Neural progenitor cell (in vitro differentiated cells): ENCODE measurements around the gene CNOT3.

Experiments
- EZH2 ChIP-seq: fragments of 200-600 bp; sonication (generic); IDR thresholded peaks from 2 replicates; pipeline ENCODE4 v1.6.1; 2017; ENCODE audit warnings: antibody characterized with exemption, mild to moderate bottlenecking, moderate library complexity
- TF ChIP-seq, protein P1 (sequence below): fragments of 200-600 bp; sonication (generic); IDR thresholded peaks from 2 replicates; pipeline ENCODE4 v1.5.1; 2017; ENCODE audit warnings: antibody characterized with exemption, mild to moderate bottlenecking

DNA sequence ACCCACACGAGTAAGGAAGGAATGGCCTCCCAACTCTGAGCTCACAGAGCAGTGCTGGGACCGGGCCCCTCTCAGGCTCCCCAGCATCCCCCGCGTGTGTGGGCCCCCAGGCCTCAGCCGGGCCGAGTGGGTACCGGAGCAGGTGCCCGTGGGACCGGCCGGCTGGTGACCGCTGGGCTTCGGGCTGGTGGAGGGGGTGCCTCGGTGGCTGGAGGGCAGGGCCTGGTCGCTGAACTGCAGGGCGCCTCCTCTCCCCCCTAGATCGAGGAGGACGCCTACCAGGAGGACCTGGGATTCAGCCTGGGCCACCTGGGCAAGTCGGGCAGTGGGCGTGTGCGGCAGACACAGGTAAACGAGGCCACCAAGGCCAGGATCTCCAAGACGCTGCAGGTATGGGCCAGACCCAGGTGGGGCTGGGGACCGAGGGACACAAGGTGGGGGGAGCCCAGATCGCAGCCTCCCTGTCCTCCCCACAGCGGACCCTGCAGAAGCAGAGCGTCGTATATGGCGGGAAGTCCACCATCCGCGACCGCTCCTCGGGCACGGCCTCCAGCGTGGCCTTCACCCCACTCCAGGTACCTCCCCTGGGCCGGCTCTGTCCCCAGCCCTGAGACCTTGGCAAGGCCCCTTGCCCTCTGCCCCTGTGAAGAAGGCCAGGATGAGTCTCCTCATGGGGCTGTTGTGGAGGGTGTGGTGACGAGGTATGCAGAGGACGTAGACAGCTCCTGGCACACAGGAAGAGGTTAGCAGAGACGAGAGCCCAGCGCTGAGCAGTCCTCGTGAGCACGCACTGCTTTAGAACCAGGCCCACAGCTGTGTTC lies 8.6 kb upstream of the CNOT3 start:
- TF ChIP-seq, protein P1, sequence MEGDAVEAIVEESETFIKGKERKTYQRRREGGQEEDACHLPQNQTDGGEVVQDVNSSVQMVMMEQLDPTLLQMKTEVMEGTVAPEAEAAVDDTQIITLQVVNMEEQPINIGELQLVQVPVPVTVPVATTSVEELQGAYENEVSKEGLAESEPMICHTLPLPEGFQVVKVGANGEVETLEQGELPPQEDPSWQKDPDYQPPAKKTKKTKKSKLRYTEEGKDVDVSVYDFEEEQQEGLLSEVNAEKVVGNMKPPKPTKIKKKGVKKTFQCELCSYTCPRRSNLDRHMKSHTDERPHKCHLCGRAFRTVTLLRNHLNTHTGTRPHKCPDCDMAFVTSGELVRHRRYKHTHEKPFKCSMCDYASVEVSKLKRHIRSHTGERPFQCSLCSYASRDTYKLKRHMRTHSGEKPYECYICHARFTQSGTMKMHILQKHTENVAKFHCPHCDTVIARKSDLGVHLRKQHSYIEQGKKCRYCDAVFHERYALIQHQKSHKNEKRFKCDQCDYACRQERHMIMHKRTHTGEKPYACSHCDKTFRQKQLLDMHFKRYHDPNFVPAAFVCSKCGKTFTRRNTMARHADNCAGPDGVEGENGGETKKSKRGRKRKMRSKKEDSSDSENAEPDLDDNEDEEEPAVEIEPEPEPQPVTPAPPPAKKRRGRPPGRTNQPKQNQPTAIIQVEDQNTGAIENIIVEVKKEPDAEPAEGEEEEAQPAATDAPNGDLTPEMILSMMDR = no peak
- no peak for TF ChIP-seq EZH2
